ENCODE measurements around the gene MICAL3. TPM values are rescaled to one million over a fixed set of nuclear protein-coding genes. Genes with fewer than 3 reads are reported as not detected.
"Not testable (repeated sequence)": the region's sequence is repeated elsewhere in the genome, so short reads cannot be mapped to it uniquely, and the experiment has no call there.

Gene MICAL3
- total RNA-seq, 4 donors from 2014 or later, result 6.0 to 9.8 (median 8.1) TPM

DNA sequence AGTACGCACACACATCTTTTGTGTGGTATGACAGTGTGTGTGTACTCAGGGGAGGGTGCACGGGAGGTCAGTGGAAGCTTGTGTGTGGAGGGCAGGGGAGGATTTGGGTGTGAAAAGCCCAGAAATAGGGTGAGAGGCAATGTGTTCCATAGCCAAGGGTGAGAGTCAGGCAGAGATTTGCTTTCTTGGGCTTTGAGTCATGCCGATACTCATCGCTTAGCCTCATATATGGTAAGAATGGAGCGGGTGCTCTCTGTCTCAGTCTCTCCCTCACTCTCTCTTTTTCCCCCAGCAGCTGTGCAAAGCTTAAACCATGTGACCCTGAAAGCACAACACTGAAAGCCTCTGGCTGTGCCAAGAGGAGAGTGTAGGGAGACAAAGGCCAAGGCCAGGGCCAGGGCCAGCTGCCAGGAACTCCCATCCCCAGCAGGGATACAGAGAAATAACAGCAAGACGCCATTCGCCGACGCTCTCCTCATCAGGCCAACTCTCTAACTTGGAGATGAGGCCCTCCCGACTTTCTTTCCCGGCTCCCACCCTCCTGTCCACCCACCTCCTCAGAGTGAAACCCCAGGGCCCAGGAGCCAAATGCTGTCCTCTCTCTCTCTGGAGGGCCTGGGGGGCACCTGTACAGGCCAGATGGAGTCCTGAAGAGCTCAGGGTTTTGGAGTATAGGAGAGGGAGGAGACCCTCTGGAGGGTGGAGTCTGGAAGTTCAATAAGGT, 20.3 kb upstream of the MICAL3 start:
- no peak for TF ChIP-seq POLR2A (IDR thresholded peaks at IDR 0.05)
- TF ChIP-seq, protein P1, sequence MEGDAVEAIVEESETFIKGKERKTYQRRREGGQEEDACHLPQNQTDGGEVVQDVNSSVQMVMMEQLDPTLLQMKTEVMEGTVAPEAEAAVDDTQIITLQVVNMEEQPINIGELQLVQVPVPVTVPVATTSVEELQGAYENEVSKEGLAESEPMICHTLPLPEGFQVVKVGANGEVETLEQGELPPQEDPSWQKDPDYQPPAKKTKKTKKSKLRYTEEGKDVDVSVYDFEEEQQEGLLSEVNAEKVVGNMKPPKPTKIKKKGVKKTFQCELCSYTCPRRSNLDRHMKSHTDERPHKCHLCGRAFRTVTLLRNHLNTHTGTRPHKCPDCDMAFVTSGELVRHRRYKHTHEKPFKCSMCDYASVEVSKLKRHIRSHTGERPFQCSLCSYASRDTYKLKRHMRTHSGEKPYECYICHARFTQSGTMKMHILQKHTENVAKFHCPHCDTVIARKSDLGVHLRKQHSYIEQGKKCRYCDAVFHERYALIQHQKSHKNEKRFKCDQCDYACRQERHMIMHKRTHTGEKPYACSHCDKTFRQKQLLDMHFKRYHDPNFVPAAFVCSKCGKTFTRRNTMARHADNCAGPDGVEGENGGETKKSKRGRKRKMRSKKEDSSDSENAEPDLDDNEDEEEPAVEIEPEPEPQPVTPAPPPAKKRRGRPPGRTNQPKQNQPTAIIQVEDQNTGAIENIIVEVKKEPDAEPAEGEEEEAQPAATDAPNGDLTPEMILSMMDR (IDR thresholded peaks at IDR 0.05 in 4 of 5, conservative IDR thresholded peaks at IDR 0.05 in 1 of 5), result no peak
- intact Hi-C loops (cut with DNase I; ENCODE audit: low total_unique reads), result no loop called here

DNA sequence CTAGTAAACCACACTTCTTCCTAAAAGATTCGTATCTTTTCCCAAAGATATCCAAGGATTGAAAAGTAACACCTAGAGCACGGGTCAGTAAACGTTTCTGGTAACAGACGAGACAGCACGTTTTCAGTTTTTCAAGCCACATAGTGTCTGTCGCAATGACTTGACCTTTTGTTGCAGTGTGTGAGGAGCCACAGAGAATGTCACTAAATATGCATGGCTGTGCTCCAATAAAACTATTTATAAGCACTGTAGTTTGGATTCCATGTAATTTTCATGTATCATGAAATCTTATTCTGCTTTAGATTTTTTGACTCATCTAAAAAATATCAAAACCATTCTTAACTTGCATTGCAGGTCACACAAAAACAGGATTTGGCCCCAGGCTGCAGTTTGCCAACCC, 18.3 kb upstream of the MICAL3 start:
- Histone ChIP-seq H3K36me3 (no peaks in the 10 kb centered on the region), H3K9me3 (no peaks in the 10 kb centered on the region), H3K27ac (peak overlapping the region; percentile 69 to 78 (median 74)), H3K27me3 (no peaks in the 10 kb centered on the region), H3K4me1 (peaks cover 26 to 29% of the 10 kb centered on the region in 2 donors), H3K4me3 (no peak overlapping the region)
- ATAC-seq (peak; percentile 92 to 96), DNase-seq (peak; percentile 32 to 58)
- TF ChIP-seq, protein P1 (IDR thresholded peaks at IDR 0.05 in 4 of 5, conservative IDR thresholded peaks at IDR 0.05 in 1 of 5), result no peak
- TF ChIP-seq POLR2A (IDR thresholded peaks at IDR 0.05), result no peak
- intact Hi-C loops (cut with DNase I; ENCODE audit: low total_unique reads) (no loop called here), in situ Hi-C loops (cut with MboI; ENCODE audit: low sequenced_read_pairs in 4 of 4) (no loop called here)

More for the DNA sequence above, 20.3 kb upstream of the MICAL3 start:
- peak in 1 of 2 donors; percentile 39 for DNase-seq
- no peaks in the 10 kb centered on the region for H3K27me3 ChIP-seq
- in situ Hi-C loops (cut with MboI; ENCODE audit: low sequenced_read_pairs in 4 of 4), result no loop called here
- no peaks in the 10 kb centered on the region for H3K36me3 ChIP-seq
- peak overlapping the region; percentile 75 to 78 (median 76) for H3K27ac ChIP-seq
- peaks cover 26 to 29% of the 10 kb centered on the region in 2 donors for H3K4me1 ChIP-seq
- no peaks in the 10 kb centered on the region for H3K9me3 ChIP-seq
- peak; percentile 45 to 46 for ATAC-seq
- no peak overlapping the region for H3K4me3 ChIP-seq

DNA sequence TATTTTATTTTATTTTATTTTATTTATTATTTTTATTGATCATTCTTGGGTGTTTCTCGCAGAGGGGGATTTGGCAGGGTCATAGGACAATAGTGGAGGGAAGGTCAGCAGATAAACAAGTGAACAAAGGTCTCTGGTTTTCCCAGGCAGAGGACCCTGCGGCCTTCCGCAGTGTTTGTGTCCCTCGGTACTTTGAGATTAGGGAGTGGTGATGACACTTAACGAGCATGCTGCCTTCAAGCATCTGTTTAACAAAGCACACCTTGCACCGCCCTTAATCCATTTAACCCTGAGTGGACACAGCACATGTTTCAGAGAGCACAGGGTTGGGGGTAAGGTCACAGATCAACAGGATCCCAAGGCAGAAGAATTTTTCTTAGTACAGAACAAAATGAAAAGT, 16.5 kb upstream of the MICAL3 start:
- H3K4me1 ChIP-seq, result peaks cover 34 to 37% of the 10 kb centered on the region in 2 donors
- H3K4me3 ChIP-seq; ATAC-seq; H3K36me3 ChIP-seq; in situ Hi-C loops (cut with MboI; ENCODE audit: low sequenced_read_pairs in 4 of 4); H3K9me3 ChIP-seq; H3K27me3 ChIP-seq; intact Hi-C loops (cut with DNase I; ENCODE audit: low total_unique reads); H3K27ac ChIP-seq; DNase-seq: not testable (repeated sequence)

DNA sequence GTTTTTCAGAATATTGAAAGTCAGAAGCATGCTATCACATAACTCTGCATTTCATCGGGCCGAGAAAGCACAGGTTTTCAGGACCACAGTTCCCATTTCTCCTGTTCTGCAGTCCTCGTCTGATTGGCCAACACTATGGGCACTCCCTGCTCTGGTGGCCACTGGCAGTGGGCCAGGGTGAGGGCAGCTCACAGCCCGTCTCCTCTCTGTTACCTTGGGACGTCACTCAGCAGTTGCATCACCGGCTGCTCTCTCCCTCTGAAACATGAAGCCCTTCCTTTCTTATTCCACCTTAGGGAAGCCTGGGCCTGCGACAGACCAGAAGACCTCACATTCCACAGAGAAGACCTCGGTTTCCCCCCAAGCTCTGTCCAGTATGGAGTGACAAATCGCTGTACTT, 11.4 kb upstream of the MICAL3 start:
- no peaks in the 10 kb centered on the region for H3K27me3 ChIP-seq
- TF ChIP-seq, protein P1 (IDR thresholded peaks at IDR 0.05 in 4 of 5, conservative IDR thresholded peaks at IDR 0.05 in 1 of 5), result no peak
- peak in 1 of 2 donors; percentile 38 for TF ChIP-seq POLR2A (IDR thresholded peaks at IDR 0.05)
- peak overlapping the region; percentile 83 to 94 (median 88) for H3K27ac ChIP-seq
- no peaks in the 10 kb centered on the region for H3K36me3 ChIP-seq
- in situ Hi-C loops (cut with MboI; ENCODE audit: low sequenced_read_pairs in 4 of 4) (no loop called here), intact Hi-C loops (cut with DNase I; ENCODE audit: low total_unique reads) (loop anchor here (2.0 kb wide), 1 partner anchor 21 kb away; no protein-coding TSS in a partner anchor)
- peak; percentile 78 to 91 for ATAC-seq
- H3K4me1 ChIP-seq, result peaks cover 40 to 41% of the 10 kb centered on the region in 2 donors
- H3K4me3 ChIP-seq, result no peak overlapping the region
- DNase-seq, result peak; percentile 88 to 98
- H3K9me3 ChIP-seq, result no peaks in the 10 kb centered on the region

DNA sequence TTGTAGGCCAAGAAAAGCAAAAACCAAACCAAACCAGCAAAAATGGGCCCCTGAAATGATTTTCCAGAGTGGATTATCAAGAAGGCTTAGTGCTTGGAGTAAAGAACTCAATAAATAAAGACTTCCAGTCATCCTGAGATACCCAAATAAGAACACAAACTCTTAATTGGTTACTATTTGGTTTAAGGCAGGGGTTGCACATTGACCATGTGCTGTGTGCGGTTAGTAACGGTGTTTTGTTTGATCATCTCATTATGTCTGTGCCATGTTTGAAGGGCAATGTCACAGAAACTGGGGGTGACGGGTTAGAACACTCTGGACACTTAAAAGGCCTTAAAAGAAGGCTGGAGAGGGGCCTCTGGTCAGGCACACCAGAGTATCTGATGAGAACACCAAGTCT, 9.7 kb upstream of the MICAL3 start:
- ATAC-seq (no peak), DNase-seq (no peak)
- H3K4me3 ChIP-seq, result no peak overlapping the region
- peak overlapping the region; percentile 83 to 94 (median 90) for H3K27ac ChIP-seq
- H3K27me3 ChIP-seq, result no peaks in the 10 kb centered on the region
- TF ChIP-seq POLR2A (IDR thresholded peaks at IDR 0.05), result no peak
- TF ChIP-seq, protein P1 (IDR thresholded peaks at IDR 0.05 in 4 of 5, conservative IDR thresholded peaks at IDR 0.05 in 1 of 5), result no peak
- in situ Hi-C loops (cut with MboI; ENCODE audit: low sequenced_read_pairs in 4 of 4) (no loop called here), intact Hi-C loops (cut with DNase I; ENCODE audit: low total_unique reads) (loop anchor here (2.0 kb wide), 1 partner anchor 23 kb away; no protein-coding TSS in a partner anchor)
- H3K4me1 ChIP-seq, result peaks cover 47 to 51% of the 10 kb centered on the region in 2 donors
- no peaks in the 10 kb centered on the region for H3K9me3 ChIP-seq
- no peaks in the 10 kb centered on the region for H3K36me3 ChIP-seq
